Activated CD4-positive, alpha-beta T cell treated with anti-CD3 and anti-CD28 coated beads for 36 hours (primary cell): ENCODE results near the gene LRG1. TPM values are rescaled to one million over a fixed set of nuclear protein-coding genes. Genes with fewer than 3 reads are reported as not detected.

ENCODE experiments used
- ATAC-seq: fragments of 200-7000 bp; cut with Tn5 transposase; one replicate; pipeline ENCODE4 v1.10.0; 2021; ENCODE audit warnings: mild to moderate bottlenecking, moderate library complexity
- CTCF ChIA-PET: fragments of 350-600 bp; sonication (Branson Sonifier 250); formaldehyde crosslinking; loops from one replicate; lab custom pipeline; 2021; ENCODE audit warnings: antibody characterized with exemption; lab: Charles Lee
- POLR2A ChIA-PET: fragments of 350-600 bp; sonication (Branson Sonifier 250); formaldehyde crosslinking; loops from one replicate; lab custom pipeline; 2021; ENCODE audit warnings: antibody characterized with exemption, inconsistent platforms; lab: Charles Lee
- DNase-seq: peaks from one replicate; pipeline ENCODE4 v3.0.0-alpha.2; 2020
- H3K27ac Mint-ChIP-seq: one replicate; pipeline ENCODE4 v1.8.0; 2021; ENCODE audit warnings: mixed read lengths
- H3K27me3 Mint-ChIP-seq: one replicate; pipeline ENCODE4 v1.8.0; 2021; ENCODE audit warnings: mixed read lengths
- H3K36me3 Mint-ChIP-seq: one replicate; pipeline ENCODE4 v1.8.0; 2021; ENCODE audit warnings: low read depth, mixed read lengths
- H3K4me1 Mint-ChIP-seq: one replicate; pipeline ENCODE4 v1.8.0; 2021; ENCODE audit warnings: mixed read lengths
- H3K4me3 Mint-ChIP-seq: one replicate; pipeline ENCODE4 v1.8.0; 2021; ENCODE audit warnings: mild to moderate bottlenecking, moderate library complexity, mixed read lengths
- H3K9me3 Mint-ChIP-seq: one replicate; pipeline ENCODE4 v1.8.0; 2021; ENCODE audit warnings: low read depth, mixed read lengths
- intact Hi-C, 2 experiments: fragments of 100-400 bp; cut with DNase I in 1 of 2; cut with micrococcal nuclease in 1 of 2; formaldehyde crosslinking; loops; one replicate each; pipeline versions ENCODE4 v1.14.2 to v1.15.1; 2022 to 2024; cut with DNase I, micrococcal nuclease
- total RNA-seq, 2 experiments: library from RNA; stranded (reverse); gene quantifications; one replicate each; pipeline ENCODE4 v1.2.3, GENCODE V29; 2021

Gene LRG1
- total RNA-seq, 2 experiments from 2014 or later: 0.35 to 0.57 TPM

DNA sequence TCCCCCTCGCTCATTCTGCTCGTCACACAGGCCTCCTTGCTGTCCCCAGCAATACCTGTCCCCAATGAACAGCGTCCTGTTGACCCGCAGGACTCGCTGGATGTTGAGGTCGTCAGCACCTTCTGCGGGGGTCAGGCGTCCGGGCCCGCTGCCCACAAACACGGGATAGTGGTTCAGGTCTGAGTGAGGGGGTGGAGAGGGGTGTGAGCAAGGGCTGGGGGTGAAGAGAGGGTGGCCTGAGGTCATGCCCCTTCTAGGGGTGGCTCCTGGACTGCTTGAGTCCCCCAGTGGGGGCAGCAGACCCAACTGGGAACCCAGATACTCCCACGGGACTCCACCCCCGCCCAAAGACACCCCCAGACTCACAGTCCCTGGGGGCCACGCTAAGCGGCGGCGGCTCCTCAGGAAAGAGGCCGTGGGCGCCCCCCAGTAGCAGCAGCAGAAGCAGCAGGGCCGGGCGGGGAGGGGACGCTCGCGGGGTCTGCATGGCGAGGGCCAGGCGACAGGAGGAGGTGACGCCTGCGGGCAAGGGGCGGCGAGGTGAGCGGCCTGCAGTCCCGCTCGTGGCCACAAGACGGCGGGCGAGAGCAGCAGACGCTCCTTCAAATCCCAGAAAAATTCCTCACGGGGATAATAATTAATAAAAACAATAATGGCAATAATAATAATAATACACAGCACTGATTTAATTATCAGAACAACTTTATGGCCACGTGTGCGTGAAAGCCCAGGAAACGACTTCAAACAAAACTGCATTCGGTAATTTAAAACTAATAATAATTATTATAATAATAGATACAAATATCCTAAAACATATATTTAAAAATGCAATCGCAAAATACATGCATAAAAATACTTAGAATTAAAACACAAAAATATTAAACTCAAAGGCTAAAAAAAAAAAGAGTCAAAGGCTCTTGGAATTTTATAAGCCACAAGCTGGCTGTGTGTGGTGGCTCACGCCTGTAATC is 18.4 kb upstream of the LRG1 start:
- H3K27ac Mint-ChIP-seq: no peak overlapping the region
- no peaks in the 10 kb centered on the region for H3K27me3 Mint-ChIP-seq
- no peak for ATAC-seq
- no peaks in the 10 kb centered on the region for H3K36me3 Mint-ChIP-seq
- H3K9me3 Mint-ChIP-seq: no peaks in the 10 kb centered on the region
- POLR2A ChIA-PET: no interaction called here
- no peak overlapping the region for H3K4me3 Mint-ChIP-seq
- no peaks in the 10 kb centered on the region for H3K4me1 Mint-ChIP-seq
- CTCF ChIA-PET: interaction anchor here (0.6 to 1.2 kb wide), 9 partner anchors 9 to 1068 kb away, joined by 3 to 4 read pairs (median 3); no protein-coding TSS in a partner anchor
- intact Hi-C loops: loop anchor here in 1 of 2 experiments (1.0 kb wide), 1 partner anchor 78 kb away; no protein-coding TSS in a partner anchor
- DNase-seq: peak; percentile 66

DNA sequence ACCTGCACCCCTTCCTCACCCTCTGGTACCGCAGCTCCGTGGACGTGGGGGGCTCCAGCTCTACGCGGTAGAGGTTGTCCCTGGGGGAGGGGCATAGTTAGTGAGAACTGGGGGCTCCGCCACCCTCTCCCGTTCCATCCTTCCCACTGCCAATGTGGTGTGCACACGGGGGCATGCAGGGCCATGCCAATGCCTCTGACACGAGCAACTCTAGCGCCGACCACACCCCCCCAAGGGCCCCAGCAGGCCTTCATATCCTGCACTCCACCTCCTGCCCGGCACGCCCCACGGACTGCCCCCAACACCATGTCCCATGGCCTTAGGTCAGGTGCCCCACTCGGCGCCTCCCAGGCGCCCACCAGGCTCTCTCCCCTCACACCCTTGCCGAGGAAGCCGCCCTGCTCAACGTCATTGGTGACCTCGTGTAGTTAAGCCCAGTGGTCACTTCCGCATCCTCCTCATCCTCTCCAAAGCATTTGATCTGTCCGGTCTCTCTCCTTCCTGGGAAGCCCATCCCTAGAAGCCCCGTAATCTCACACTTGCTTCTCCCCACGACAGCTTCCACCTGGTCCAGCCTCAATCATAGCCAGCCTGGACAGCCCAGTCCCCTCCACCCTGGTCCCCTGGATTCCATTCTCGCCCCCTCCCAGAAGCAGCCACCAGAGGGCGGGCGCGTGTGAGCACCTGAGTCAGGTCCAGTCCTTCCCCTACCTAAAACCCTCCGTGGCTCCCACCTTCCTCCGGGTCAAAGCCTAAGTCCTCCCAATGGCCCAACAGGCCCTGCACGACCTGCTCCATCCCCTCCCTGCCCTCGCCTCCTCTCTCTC is 17.5 kb upstream of the LRG1 start:
- ATAC-seq (peak; percentile 63), DNase-seq (peak; percentile 61)
- POLR2A ChIA-PET: no interaction called here

GRCh38 chr19:4556597-4557127 is 16.8 kb upstream of the LRG1 start:
- peak; percentile 66 for ATAC-seq
- no peak overlapping the region for H3K27ac Mint-ChIP-seq
- H3K4me3 Mint-ChIP-seq: no peak overlapping the region
- ChIA-PET POLR2A (interaction anchor here (0.5 kb wide), 1 partner anchor 355 kb away, joined by 4 read pairs; no protein-coding TSS in a partner anchor), CTCF (interaction anchor here (0.6 to 1.1 kb wide), 4 partner anchors 76 to 274 kb away, joined by 3 read pairs; no protein-coding TSS in a partner anchor)
- no peaks in the 10 kb centered on the region for H3K36me3 Mint-ChIP-seq
- DNase-seq: peak; percentile 70
- peaks cover 8% of the 10 kb centered on the region for H3K27me3 Mint-ChIP-seq
- intact Hi-C loops: no loop called here
- no peaks in the 10 kb centered on the region for H3K9me3 Mint-ChIP-seq
- no peaks in the 10 kb centered on the region for H3K4me1 Mint-ChIP-seq

More for the DNA sequence above, 17.5 kb upstream of the LRG1 start:
- no peaks in the 10 kb centered on the region for H3K4me1 Mint-ChIP-seq
- H3K4me3 Mint-ChIP-seq: no peak overlapping the region
- H3K27ac Mint-ChIP-seq: no peak overlapping the region
- CTCF ChIA-PET: interaction anchor here (0.6 to 1.1 kb wide), 2 partner anchors 75 to 80 kb away, joined by 3 read pairs; no protein-coding TSS in a partner anchor
- intact Hi-C loops: no loop called here
- peaks cover 4% of the 10 kb centered on the region for H3K27me3 Mint-ChIP-seq
- H3K36me3 Mint-ChIP-seq: no peaks in the 10 kb centered on the region
- H3K9me3 Mint-ChIP-seq: no peaks in the 10 kb centered on the region

GRCh38 chr19:4555657-4556561 is 16.1 kb upstream of the LRG1 start:
- H3K4me3 Mint-ChIP-seq: no peak overlapping the region
- DNase-seq: no peak
- no peaks in the 10 kb centered on the region for H3K36me3 Mint-ChIP-seq
- H3K27me3 Mint-ChIP-seq: peaks cover 8% of the 10 kb centered on the region
- no peaks in the 10 kb centered on the region for H3K4me1 Mint-ChIP-seq
- H3K9me3 Mint-ChIP-seq: no peaks in the 10 kb centered on the region
- POLR2A ChIA-PET: interaction anchor here (0.5 kb wide), 1 partner anchor 355 kb away, joined by 4 read pairs; no protein-coding TSS in a partner anchor
- H3K27ac Mint-ChIP-seq: no peak overlapping the region
- CTCF ChIA-PET: interaction anchor here (0.6 to 0.9 kb wide), 2 partner anchors 79 to 274 kb away, joined by 3 read pairs; no protein-coding TSS in a partner anchor
- no peak for ATAC-seq
- intact Hi-C loops: no loop called here

- POLR2A ChIA-PET: no interaction called here
- ATAC-seq: no peak
- H3K4me3 Mint-ChIP-seq: no peak overlapping the region
- CTCF ChIA-PET: no interaction called here
- intact Hi-C loops: no loop called here
- no peak overlapping the region for H3K27ac Mint-ChIP-seq
- H3K4me1 Mint-ChIP-seq: no peaks in the 10 kb centered on the region
- no peaks in the 10 kb centered on the region for H3K9me3 Mint-ChIP-seq
- DNase-seq: no peak
- H3K27me3 Mint-ChIP-seq: peaks cover 9% of the 10 kb centered on the region
- H3K36me3 Mint-ChIP-seq: no peaks in the 10 kb centered on the region
Measured at GRCh38 chr19:4554717-4555116, 14.9 kb upstream of the LRG1 start.

DNA sequence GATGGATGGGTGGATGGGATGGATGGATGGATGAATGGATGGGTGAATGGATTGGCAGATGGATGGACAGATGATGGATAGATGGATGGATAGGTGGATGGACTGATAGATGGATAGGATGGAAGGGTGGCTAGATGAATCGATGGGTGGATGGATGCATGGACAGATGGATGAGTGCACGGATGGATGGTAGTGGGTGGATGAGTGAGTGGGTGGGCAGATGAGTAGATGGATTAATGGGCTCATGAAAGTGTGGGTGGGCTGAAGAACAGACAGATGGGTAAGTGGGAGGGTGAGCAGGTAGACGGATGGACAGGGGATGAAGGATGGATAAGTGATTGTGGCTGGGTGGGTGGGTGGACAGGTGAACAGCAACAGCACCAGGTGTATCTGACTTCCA is 13.9 kb upstream of the LRG1 start:
- ChIA-PET CTCF (no interaction called here), POLR2A (no interaction called here)
- peaks cover 9% of the 10 kb centered on the region for H3K27me3 Mint-ChIP-seq
- no peak overlapping the region for H3K27ac Mint-ChIP-seq
- no peaks in the 10 kb centered on the region for H3K36me3 Mint-ChIP-seq
- H3K4me3 Mint-ChIP-seq: no peak overlapping the region
- DNase-seq (no peak), ATAC-seq (no peak)
- intact Hi-C loops: no loop called here
- H3K4me1 Mint-ChIP-seq: no peaks in the 10 kb centered on the region
- H3K9me3 Mint-ChIP-seq: no peaks in the 10 kb centered on the region

DNA sequence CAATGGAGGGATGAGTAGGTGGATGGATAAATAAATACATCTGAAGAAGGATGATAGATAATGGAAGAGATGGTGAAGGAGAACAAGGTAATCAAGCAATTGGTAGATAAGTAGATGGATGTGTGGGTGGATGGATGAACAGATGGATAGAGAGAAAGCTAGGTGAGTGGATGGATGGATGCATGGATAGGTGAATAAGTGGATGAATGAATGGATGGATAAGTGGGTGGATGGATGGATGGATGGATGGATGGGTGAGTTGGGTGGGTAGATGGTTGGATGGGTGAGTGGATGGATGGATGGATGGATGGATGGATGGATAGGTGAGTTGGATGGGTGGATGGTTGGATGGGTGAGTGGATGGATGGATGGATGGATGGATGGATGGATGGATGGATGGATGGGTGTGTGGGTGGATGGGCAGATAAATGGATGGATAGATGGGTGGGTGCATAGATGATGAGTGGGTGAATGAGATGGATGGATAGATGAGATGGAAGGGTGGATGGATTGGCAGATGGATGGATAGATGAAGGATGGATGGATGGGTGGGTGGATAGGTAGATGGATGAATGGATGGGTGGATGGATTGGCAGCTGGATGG is 13.4 kb upstream of the LRG1 start:
- intact Hi-C loops: no loop called here
- no peak overlapping the region for H3K27ac Mint-ChIP-seq

DNA sequence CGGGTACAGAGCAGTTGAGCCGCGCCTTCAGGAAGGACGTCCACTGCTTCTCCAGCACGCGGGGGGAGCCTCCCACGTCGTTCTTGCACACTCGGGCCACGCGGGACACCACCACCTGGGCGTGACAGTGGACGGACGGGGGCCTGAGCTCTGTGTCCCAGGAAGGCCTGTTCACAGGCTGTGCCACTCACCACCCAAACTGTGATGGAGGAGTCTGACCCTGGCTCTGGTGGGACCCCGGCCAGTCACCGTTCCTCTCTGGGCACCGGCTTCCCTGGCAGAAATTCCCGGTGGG is 12.6 kb upstream of the LRG1 start:
- intact Hi-C loops: no loop called here
- CTCF ChIA-PET: interaction anchor here (0.6 kb wide), 1 partner anchor 410 kb away, joined by 4 read pairs; no protein-coding TSS in a partner anchor
- POLR2A ChIA-PET: no interaction called here
- ATAC-seq (no peak), DNase-seq (no peak)
- Mint-ChIP-seq H3K9me3 (no peaks in the 10 kb centered on the region), H3K4me1 (no peaks in the 10 kb centered on the region), H3K27ac (no peak overlapping the region), H3K27me3 (peaks cover 9% of the 10 kb centered on the region), H3K36me3 (no peaks in the 10 kb centered on the region), H3K4me3 (no peak overlapping the region)

More for the DNA sequence above, 13.4 kb upstream of the LRG1 start:
- no peaks in the 10 kb centered on the region for H3K9me3 Mint-ChIP-seq
- ChIA-PET CTCF (no interaction called here), POLR2A (no interaction called here)
- H3K27me3 Mint-ChIP-seq: peaks cover 9% of the 10 kb centered on the region
- ATAC-seq: no peak
- H3K4me3 Mint-ChIP-seq: no peak overlapping the region
- H3K4me1 Mint-ChIP-seq: no peaks in the 10 kb centered on the region
- DNase-seq: no peak
- no peaks in the 10 kb centered on the region for H3K36me3 Mint-ChIP-seq

DNA sequence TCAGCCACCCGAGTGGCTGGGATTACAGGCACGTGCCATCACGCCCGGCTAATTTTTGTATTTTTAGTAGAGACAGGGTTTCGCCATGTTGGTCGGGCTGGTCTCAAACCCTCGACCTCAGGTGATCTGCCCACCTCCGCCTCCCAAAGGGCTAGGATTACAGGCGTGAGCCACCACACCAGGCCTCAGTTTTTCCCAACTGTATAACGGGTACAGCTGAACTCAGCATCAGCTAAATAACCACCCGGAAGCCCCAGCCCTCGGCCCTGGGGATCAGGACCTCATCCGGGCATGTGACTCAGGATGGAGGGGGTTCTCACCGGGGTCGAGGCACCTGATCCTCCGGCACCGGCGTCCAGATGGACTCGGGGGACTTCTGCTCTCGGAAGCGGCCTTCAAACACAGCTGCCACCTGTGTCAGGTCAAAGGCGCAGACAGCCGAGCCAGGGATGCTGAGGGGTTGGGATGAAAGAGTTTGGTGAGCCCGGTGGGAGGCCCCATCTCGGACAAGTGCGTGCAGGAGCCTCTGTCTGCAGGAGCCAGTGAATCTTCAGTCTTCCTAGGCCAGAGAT is 10.7 kb upstream of the LRG1 start:
- CTCF ChIA-PET: interaction anchor here (0.6 to 1.2 kb wide), 2 partner anchors 27 to 86 kb away, joined by 3 to 4 read pairs; no protein-coding TSS in a partner anchor
- ATAC-seq: no peak
- H3K9me3 Mint-ChIP-seq: no peaks in the 10 kb centered on the region
- POLR2A ChIA-PET: no interaction called here
- no peaks in the 10 kb centered on the region for H3K36me3 Mint-ChIP-seq
- peaks cover 9% of the 10 kb centered on the region for H3K27me3 Mint-ChIP-seq
- no peak overlapping the region for H3K4me3 Mint-ChIP-seq
- intact Hi-C loops: no loop called here
- H3K4me1 Mint-ChIP-seq: no peaks in the 10 kb centered on the region
- H3K27ac Mint-ChIP-seq: no peak overlapping the region
- no peak for DNase-seq

DNA sequence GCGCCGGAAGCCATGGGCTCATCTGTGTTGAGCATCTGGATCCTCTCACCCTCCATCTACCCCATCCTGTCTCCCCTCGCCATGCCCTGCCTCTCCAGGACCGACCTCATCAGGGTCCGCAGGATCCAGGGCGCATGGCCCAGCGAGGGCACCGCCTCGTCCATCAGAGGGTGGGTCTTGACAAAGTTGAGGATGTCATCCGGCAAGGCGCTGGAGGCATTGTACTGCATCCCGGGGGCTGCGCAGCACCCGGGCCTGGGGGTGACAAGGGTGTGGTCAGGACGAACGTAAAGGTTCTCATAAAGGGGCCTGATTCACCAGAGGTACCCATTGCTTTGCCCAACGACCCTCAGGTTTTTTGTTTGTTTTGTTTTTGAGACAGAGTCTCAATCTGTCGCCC is 10.2 kb upstream of the LRG1 start:
- H3K36me3 Mint-ChIP-seq: no peaks in the 10 kb centered on the region
- POLR2A ChIA-PET: no interaction called here
- CTCF ChIA-PET: interaction anchor here (1.2 kb wide), 1 partner anchor 86 kb away, joined by 3 read pairs; no protein-coding TSS in a partner anchor
- H3K4me1 Mint-ChIP-seq: no peaks in the 10 kb centered on the region
- peaks cover 9% of the 10 kb centered on the region for H3K27me3 Mint-ChIP-seq
- H3K27ac Mint-ChIP-seq: no peak overlapping the region
- H3K4me3 Mint-ChIP-seq: no peak overlapping the region
- DNase-seq (no peak), ATAC-seq (no peak)
- H3K9me3 Mint-ChIP-seq: no peaks in the 10 kb centered on the region
- intact Hi-C loops: no loop called here
